ENCODE results near the gene CARNS1. TPM values are rescaled to one million over a fixed set of nuclear protein-coding genes. Genes with fewer than 3 reads are reported as not detected.

Gene CARNS1
- total and polyA plus RNA-seq, 2 experiments from 2014 or later: 2.4 to 7.7 TPM

DNA sequence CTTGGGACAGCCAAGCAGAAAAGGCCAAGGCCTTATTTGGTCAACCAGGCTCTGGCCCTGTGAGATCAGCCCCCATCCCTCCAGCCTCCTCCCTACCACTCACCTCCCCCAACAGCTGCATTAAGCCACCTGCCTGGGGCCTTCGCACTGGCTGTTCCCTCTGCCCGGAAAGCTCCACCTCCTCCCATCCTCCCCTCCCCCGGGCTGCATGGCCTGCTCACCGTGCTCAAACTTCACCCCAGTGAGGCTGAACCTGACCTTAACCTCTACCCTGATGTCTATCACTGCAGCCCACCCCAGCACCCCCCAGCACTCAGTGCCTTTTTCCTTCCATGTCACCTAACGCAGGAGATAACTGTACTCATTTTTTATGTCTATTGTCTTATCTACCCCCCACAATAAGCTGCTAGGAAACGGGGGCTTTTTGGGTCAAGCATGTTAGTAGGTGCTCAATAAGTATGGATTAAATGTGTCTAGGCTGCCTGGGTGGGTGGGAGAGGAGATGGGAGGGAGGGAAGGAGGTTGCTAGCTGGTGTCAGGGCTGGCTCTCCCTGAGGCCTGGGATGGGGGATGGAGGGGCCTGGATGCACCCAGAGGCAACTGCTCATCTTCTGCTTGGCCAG is 21.1 kb downstream of the CARNS1 start:
- Histone ChIP-seq H3K4me1 (ENCODE audit: insufficient read depth) (no peaks in the 10 kb centered on the region), H3K9me3 (ENCODE audit: low read depth) (no peaks in the 10 kb centered on the region), H3K27me3 (no peaks in the 10 kb centered on the region), H3K36me3 (replicated peaks; ENCODE audit: insufficient read depth, low read depth) (no peaks in the 10 kb centered on the region), H3K9me2 (replicated peaks; ENCODE audit: insufficient read depth) (no peaks in the 10 kb centered on the region), H3K4me2 (no peak overlapping the region), H3K79me2 (no peaks in the 10 kb centered on the region), H3K27ac (no peak overlapping the region), H2AFZ (no peak overlapping the region), H4K20me1 (ENCODE audit: insufficient read depth, poor library complexity, severe bottlenecking) (no peaks in the 10 kb centered on the region), H3K4me3 (no peak overlapping the region)
- WGBS (ENCODE audit: low lambda C conversion rate, missing lambda C conversion rate): 67% methylated on average over 6 of the region's 6 CpGs
- no peak for DNase-seq (ENCODE audit: low spot score)
- no peak for TF ChIP-seq EZH2phosphoT487 (IDR thresholded peaks at IDR 0.05; ENCODE audit: low read depth, severe bottlenecking, unreplicated experiment)
- TF ChIP-seq, protein P1, sequence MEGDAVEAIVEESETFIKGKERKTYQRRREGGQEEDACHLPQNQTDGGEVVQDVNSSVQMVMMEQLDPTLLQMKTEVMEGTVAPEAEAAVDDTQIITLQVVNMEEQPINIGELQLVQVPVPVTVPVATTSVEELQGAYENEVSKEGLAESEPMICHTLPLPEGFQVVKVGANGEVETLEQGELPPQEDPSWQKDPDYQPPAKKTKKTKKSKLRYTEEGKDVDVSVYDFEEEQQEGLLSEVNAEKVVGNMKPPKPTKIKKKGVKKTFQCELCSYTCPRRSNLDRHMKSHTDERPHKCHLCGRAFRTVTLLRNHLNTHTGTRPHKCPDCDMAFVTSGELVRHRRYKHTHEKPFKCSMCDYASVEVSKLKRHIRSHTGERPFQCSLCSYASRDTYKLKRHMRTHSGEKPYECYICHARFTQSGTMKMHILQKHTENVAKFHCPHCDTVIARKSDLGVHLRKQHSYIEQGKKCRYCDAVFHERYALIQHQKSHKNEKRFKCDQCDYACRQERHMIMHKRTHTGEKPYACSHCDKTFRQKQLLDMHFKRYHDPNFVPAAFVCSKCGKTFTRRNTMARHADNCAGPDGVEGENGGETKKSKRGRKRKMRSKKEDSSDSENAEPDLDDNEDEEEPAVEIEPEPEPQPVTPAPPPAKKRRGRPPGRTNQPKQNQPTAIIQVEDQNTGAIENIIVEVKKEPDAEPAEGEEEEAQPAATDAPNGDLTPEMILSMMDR (IDR thresholded peaks at IDR 0.05; ENCODE audit: poor library complexity): no peak

DNA sequence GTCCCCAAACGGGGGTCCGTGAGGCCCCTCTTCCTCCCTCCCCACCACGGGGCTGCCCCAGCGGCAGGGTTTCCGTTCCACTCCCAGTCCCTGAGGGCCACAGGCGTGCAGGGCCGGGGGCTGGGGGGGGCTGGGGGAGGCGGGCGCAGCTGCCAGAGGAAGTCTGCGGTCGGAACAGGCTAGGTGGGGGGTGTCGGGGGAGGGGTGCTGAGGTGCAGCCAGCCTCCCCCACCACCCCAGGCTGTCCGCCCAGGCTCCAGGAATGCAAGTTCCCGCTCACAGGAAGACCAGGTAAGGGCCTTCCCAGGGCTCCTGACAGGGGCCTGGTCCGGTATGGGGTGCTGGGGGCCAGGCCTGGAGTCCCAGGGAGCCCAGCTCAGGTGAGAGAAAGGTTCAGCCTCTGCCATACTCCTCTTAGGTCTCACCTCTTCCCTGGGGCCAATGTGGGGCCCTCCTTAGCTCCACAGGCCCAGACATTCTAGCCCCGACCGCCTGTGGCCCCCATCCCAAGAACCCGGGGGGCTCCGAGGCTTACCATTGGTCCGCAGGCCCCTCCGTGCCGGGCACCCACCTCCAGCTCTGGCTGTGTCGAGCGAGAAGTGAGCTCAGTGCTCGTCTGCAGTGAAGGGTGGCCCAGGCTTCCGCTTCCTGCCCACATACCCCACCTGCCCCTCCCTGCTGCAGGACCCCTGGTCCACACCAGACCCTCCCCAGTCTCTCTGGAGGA is 21.8 kb downstream of the CARNS1 start, which contains the start of gene PTPRCAP:
TSS of gene PTPRCAP (minus strand) at position 601 of the 727 bp plus-strand sequence. CDS start at position 538, 63 bp downstream.
- DNase-seq (ENCODE audit: low spot score): no peak
- Histone ChIP-seq H3K4me2 (no peak within 1 kb of the TSS), H3K4me1 (ENCODE audit: insufficient read depth) (peaks cover 1% of the 10 kb centered on the region), H3K27me3 (no peaks in the 10 kb centered on the region), H3K79me2 (peaks cover 6% of the 10 kb centered on the region), H3K27ac (no peak within 1 kb of the TSS), H4K20me1 (ENCODE audit: insufficient read depth, poor library complexity, severe bottlenecking) (no peaks in the 10 kb centered on the region), H3K9me3 (ENCODE audit: low read depth) (no peaks in the 10 kb centered on the region), H2AFZ (no peak within 1 kb of the TSS), H3K4me3 (no peak within 1 kb of the TSS), H3K9me2 (replicated peaks; ENCODE audit: insufficient read depth) (no peaks in the 10 kb centered on the region), H3K36me3 (replicated peaks; ENCODE audit: insufficient read depth, low read depth) (no peaks in the 10 kb centered on the region)
- TF ChIP-seq EZH2 (IDR thresholded peaks at IDR 0.05; ENCODE audit: borderline replicate concordance) (no peak), EZH2phosphoT487 (IDR thresholded peaks at IDR 0.05; ENCODE audit: low read depth, severe bottlenecking, unreplicated experiment) (no peak)
- TF ChIP-seq, protein P1 (IDR thresholded peaks at IDR 0.05; ENCODE audit: poor library complexity): no peak
- WGBS (ENCODE audit: low lambda C conversion rate, missing lambda C conversion rate): 92% methylated on average over 17 of the region's 26 CpGs

DNA sequence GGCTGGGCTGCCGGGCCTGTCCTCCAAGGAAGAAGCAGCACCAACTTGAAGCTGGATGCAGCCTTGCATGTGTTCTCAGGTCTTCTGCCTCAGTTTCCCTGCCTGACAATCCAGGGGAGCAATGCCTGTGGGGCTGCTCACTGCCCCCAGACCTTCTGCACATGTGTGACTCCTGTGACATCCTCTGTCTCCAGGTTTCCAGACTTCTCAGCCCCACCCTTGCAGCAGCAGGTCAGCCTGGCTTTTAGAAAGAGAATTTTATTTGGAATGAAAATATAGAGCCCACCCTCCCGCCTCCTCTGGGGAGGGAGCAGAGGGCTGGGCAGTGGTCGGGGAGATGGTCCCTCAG is 22.3 kb downstream of the CARNS1 start:
- no peaks in the 10 kb centered on the region for H3K36me3 ChIP-seq (replicated peaks; ENCODE audit: insufficient read depth, low read depth)
- H3K4me3 ChIP-seq: no peak overlapping the region
- TF ChIP-seq EZH2 (IDR thresholded peaks at IDR 0.05; ENCODE audit: borderline replicate concordance) (no peak), EZH2phosphoT487 (IDR thresholded peaks at IDR 0.05; ENCODE audit: low read depth, severe bottlenecking, unreplicated experiment) (no peak)
- TF ChIP-seq, protein P1 (IDR thresholded peaks at IDR 0.05; ENCODE audit: poor library complexity): no peak

More for the DNA sequence above, 22.3 kb downstream of the CARNS1 start:
- Histone ChIP-seq H3K79me2 (peaks cover 11% of the 10 kb centered on the region), H2AFZ (no peak overlapping the region), H3K4me1 (ENCODE audit: insufficient read depth) (peaks cover 6% of the 10 kb centered on the region), H3K4me2 (no peak overlapping the region), H3K9me3 (ENCODE audit: low read depth) (no peaks in the 10 kb centered on the region), H3K27me3 (no peaks in the 10 kb centered on the region), H3K27ac (no peak overlapping the region), H4K20me1 (ENCODE audit: insufficient read depth, poor library complexity, severe bottlenecking) (no peaks in the 10 kb centered on the region), H3K9me2 (replicated peaks; ENCODE audit: insufficient read depth) (no peaks in the 10 kb centered on the region)
- WGBS (ENCODE audit: low lambda C conversion rate, missing lambda C conversion rate): 90% methylated on average over 3 of the region's 3 CpGs
- no peak for DNase-seq (ENCODE audit: low spot score)

Data from hepatocyte (in vitro differentiated cells).